Measurements from ENCODE around the gene GPR55. TPM values are rescaled to one million over a fixed set of nuclear protein-coding genes. Genes with fewer than 3 reads are reported as not detected.
"Not testable (repeated sequence)": the region's sequence is repeated elsewhere in the genome, so short reads cannot be mapped to it uniquely, and the experiment has no call there.

The GPR55 gene
- total and polyA plus RNA-seq, 2 donors (not counting 1 experiment from before 2014, with no cell fraction given) = 3.0 to 4.1 TPM

- ChIA-PET POLR2A (no interaction called here), CTCF (interaction anchor here (0.8 to 1.4 kb wide), 5 partner anchors 9 to 145 kb away, joined by 3 to 5 read pairs (median 4); no protein-coding TSS in a partner anchor)
- Histone ChIP-seq H2AFZ (ENCODE audit: insufficient read depth, low read depth, low read length, poor library complexity, severe bottlenecking) (peak overlapping the region; percentile 46), H3K4me1 (ENCODE audit: control insufficient read depth in 2 of 2, insufficient read depth in 2 of 2, low read length in 2 of 2) (peaks cover 8 to 11% of the 10 kb centered on the region in 2 donors), H3K27ac (ENCODE audit: low read length in 2 of 2) (peak overlapping the region in 1 of 2 donors; percentile 10), H3K79me2 (ENCODE audit: control insufficient read depth, insufficient read depth, low read length) (no peaks in the 10 kb centered on the region), H4K20me1 (ENCODE audit: control insufficient read depth, insufficient read depth, low read length, poor library complexity, severe bottlenecking) (no peaks in the 10 kb centered on the region), H3K4me2 (replicated peaks; ENCODE audit: low read depth, low read length, poor library complexity, severe bottlenecking) (peak overlapping the region; percentile 47), H3K9me3 (ENCODE audit: control extremely low read depth in 1 of 3, control insufficient read depth in 2 of 3, insufficient read depth in 1 of 3, low read length in 2 of 3) (no peaks in the 10 kb centered on the region), H3K36me3 (replicated peaks in 1 of 2; ENCODE audit: control extremely low read depth in 1 of 2, control insufficient read depth in 1 of 2, extremely low read depth in 1 of 2, insufficient read depth in 2 of 2, low read length in 1 of 2) (no peaks in the 10 kb centered on the region), H3K27me3 (replicated peaks in 1 of 4; ENCODE audit: control extremely low read depth in 1 of 4, control insufficient read depth in 3 of 4, insufficient read depth in 4 of 4, low read length in 3 of 4) (no peaks in the 10 kb centered on the region), H3K9ac (ENCODE audit: low read length) (peak overlapping the region; percentile 23), H3K4me3 (ENCODE audit: control extremely low read depth in 1 of 5, extremely low read depth in 1 of 5, insufficient read depth in 1 of 5, low read depth in 2 of 5, low read length in 4 of 5) (peak overlapping the region in 3 of 5 experiments; percentile 31 to 50 (median 41))
- intact Hi-C loops (cut with micrococcal nuclease) = no loop called here
- peak overlapping the region; percentile 57 for H3K27ac Mint-ChIP-seq
- peak overlapping the region; percentile 69 for H3K4me3 Mint-ChIP-seq
- DNase-seq (no peak), ATAC-seq (ENCODE audit: low read depth) (no peak)
- TF ChIP-seq EZH2 (IDR thresholded peaks at IDR 0.05; ENCODE audit: borderline replicate concordance, insufficient read depth, low read depth, low read length, poor library complexity, severe bottlenecking) = no peak
- TF ChIP-seq CTCF (IDR thresholded peaks at IDR 0.05) = no peak
- 86% methylated on average over 1 of the region's 2 CpGs for WGBS (ENCODE audit: insufficient coverage)
- H3K27me3 Mint-ChIP-seq = no peaks in the 10 kb centered on the region
- no peaks in the 10 kb centered on the region for H3K9me3 Mint-ChIP-seq (ENCODE audit: insufficient read depth)
- peaks cover 20% of the 10 kb centered on the region for H3K4me1 Mint-ChIP-seq
These were observed 44.6 kb upstream of the GPR55 start for GRCh38 chr2:230969659-230970015.

- DNase-seq (no peak), ATAC-seq (ENCODE audit: low read depth) (peak; percentile 22)
- no peaks in the 10 kb centered on the region for H3K27me3 Mint-ChIP-seq
- 71% methylated on average over 9 of the region's 16 CpGs for WGBS (ENCODE audit: insufficient coverage)
- Histone ChIP-seq H3K27ac (ENCODE audit: low read length in 2 of 2) (peak overlapping the region; percentile 43 to 57), H2AFZ (ENCODE audit: insufficient read depth, low read depth, low read length, poor library complexity, severe bottlenecking) (peak overlapping the region; percentile 46), H3K79me2 (ENCODE audit: control insufficient read depth, insufficient read depth, low read length) (no peaks in the 10 kb centered on the region), H3K27me3 (replicated peaks in 1 of 4; ENCODE audit: control extremely low read depth in 1 of 4, control insufficient read depth in 3 of 4, insufficient read depth in 4 of 4, low read length in 3 of 4) (no peaks in the 10 kb centered on the region), H4K20me1 (ENCODE audit: control insufficient read depth, insufficient read depth, low read length, poor library complexity, severe bottlenecking) (no peaks in the 10 kb centered on the region), H3K4me2 (replicated peaks; ENCODE audit: low read depth, low read length, poor library complexity, severe bottlenecking) (peak overlapping the region; percentile 47), H3K9me3 (ENCODE audit: control extremely low read depth in 1 of 3, control insufficient read depth in 2 of 3, insufficient read depth in 1 of 3, low read length in 2 of 3) (peaks cover 0 to 5% (median 0%) of the 10 kb centered on the region in 3 donors), H3K36me3 (replicated peaks in 1 of 2; ENCODE audit: control extremely low read depth in 1 of 2, control insufficient read depth in 1 of 2, extremely low read depth in 1 of 2, insufficient read depth in 2 of 2, low read length in 1 of 2) (no peaks in the 10 kb centered on the region), H3K4me1 (ENCODE audit: control insufficient read depth in 2 of 2, insufficient read depth in 2 of 2, low read length in 2 of 2) (peaks cover 3 to 6% of the 10 kb centered on the region in 2 donors), H3K9ac (ENCODE audit: low read length) (peak overlapping the region; percentile 44), H3K4me3 (ENCODE audit: control extremely low read depth in 1 of 5, extremely low read depth in 1 of 5, insufficient read depth in 1 of 5, low read depth in 2 of 5, low read length in 4 of 5) (peak overlapping the region in 4 of 5 experiments; percentile 23 to 50 (median 36))
- ChIA-PET CTCF (interaction anchor here (0.8 to 1.4 kb wide), 4 partner anchors 9 to 16 kb away, joined by 3 to 5 read pairs (median 4); no protein-coding TSS in a partner anchor), POLR2A (interaction anchor here (0.7 kb wide), 1 partner anchor 10 kb away, joined by 3 read pairs; no protein-coding TSS in a partner anchor)
- peak overlapping the region; percentile 57 for H3K27ac Mint-ChIP-seq
- TF ChIP-seq EZH2 (IDR thresholded peaks at IDR 0.05; ENCODE audit: borderline replicate concordance, insufficient read depth, low read depth, low read length, poor library complexity, severe bottlenecking) (no peak), CTCF (IDR thresholded peaks at IDR 0.05) (no peak)
- no peaks in the 10 kb centered on the region for H3K9me3 Mint-ChIP-seq (ENCODE audit: insufficient read depth)
- peaks cover 14% of the 10 kb centered on the region for H3K4me1 Mint-ChIP-seq
- intact Hi-C loops (cut with micrococcal nuclease) = no loop called here
- H3K4me3 Mint-ChIP-seq = peak overlapping the region; percentile 69
These were observed 44.0 kb upstream of the GPR55 start for GRCh38 chr2:230968921-230969658.

- ChIA-PET POLR2A (interaction anchor here (0.6 to 0.7 kb wide), 2 partner anchors 140 to 901 kb away, joined by 3 to 4 read pairs; no protein-coding TSS in a partner anchor), CTCF (interaction anchor here (1.0 kb wide), 2 partner anchors 8 to 17 kb away, joined by 3 read pairs; no protein-coding TSS in a partner anchor)
- not testable (repeated sequence) for H3K9ac ChIP-seq (ENCODE audit: low read length)
These were observed 43.3 kb upstream of the GPR55 start for GRCh38 chr2:230968314-230968713.

More at GRCh38 chr2:230968314-230968713, 43.3 kb upstream of the GPR55 start:
- H3K79me2 ChIP-seq (ENCODE audit: control insufficient read depth, insufficient read depth, low read length); H3K9me3 ChIP-seq (ENCODE audit: control extremely low read depth in 1 of 3, control insufficient read depth in 2 of 3, insufficient read depth in 1 of 3, low read length in 2 of 3); intact Hi-C loops (cut with micrococcal nuclease); H3K4me1 ChIP-seq (ENCODE audit: control insufficient read depth in 2 of 2, insufficient read depth in 2 of 2, low read length in 2 of 2); H2AFZ ChIP-seq (ENCODE audit: insufficient read depth, low read depth, low read length, poor library complexity, severe bottlenecking); H3K4me2 ChIP-seq (replicated peaks; ENCODE audit: low read depth, low read length, poor library complexity, severe bottlenecking); H3K27me3 ChIP-seq (replicated peaks in 1 of 4; ENCODE audit: control extremely low read depth in 1 of 4, control insufficient read depth in 3 of 4, insufficient read depth in 4 of 4, low read length in 3 of 4); ATAC-seq (ENCODE audit: low read depth); H3K9me3 Mint-ChIP-seq (ENCODE audit: insufficient read depth); H3K4me3 Mint-ChIP-seq; H3K27ac ChIP-seq (ENCODE audit: low read length in 2 of 2); H3K4me3 ChIP-seq (ENCODE audit: control extremely low read depth in 1 of 5, extremely low read depth in 1 of 5, insufficient read depth in 1 of 5, low read depth in 2 of 5, low read length in 4 of 5); H3K27me3 Mint-ChIP-seq; DNase-seq; H3K27ac Mint-ChIP-seq; H4K20me1 ChIP-seq (ENCODE audit: control insufficient read depth, insufficient read depth, low read length, poor library complexity, severe bottlenecking); H3K4me1 Mint-ChIP-seq; H3K36me3 ChIP-seq (replicated peaks in 1 of 2; ENCODE audit: control extremely low read depth in 1 of 2, control insufficient read depth in 1 of 2, extremely low read depth in 1 of 2, insufficient read depth in 2 of 2, low read length in 1 of 2): not testable (repeated sequence)
- WGBS (ENCODE audit: insufficient coverage) = 96% methylated on average over 3 of the region's 6 CpGs

All from B cell (primary cell).